A549 (cell line): ENCODE results near the gene TNFAIP8. TPM values are rescaled to one million over a fixed set of nuclear protein-coding genes. Genes with fewer than 3 reads are reported as not detected.

Source experiments
- ATAC-seq, 2 experiments: fragments of 200-7000 bp in 1 of 2; fragments of >200 bp in 1 of 2; cut with Nextera tagmentation in 1 of 2; cut with Tn5 transposase in 1 of 2; 3 replicates each; pipeline versions ENCODE4 v1.8.0 to v1.9.1; 2018 to 2020; ENCODE audit warnings: mild to moderate bottlenecking in 1 of 2, moderate library complexity in 1 of 2
- CTCF ChIA-PET: fragments of 300-600 bp; sonication (Branson Sonifier 250); formaldehyde crosslinking; extraction: SDS; loops from one replicate; lab custom pipeline; 2021; ENCODE audit warnings: antibody characterized with exemption, inconsistent platforms; lab: Yijun Ruan, JAX
- POLR2A ChIA-PET: fragments of 350-600 bp; formaldehyde crosslinking; extraction: SDS; loops from one replicate; lab custom pipeline; 2021; ENCODE audit warnings: antibody characterized with exemption, inconsistent platforms; lab: Yijun Ruan, JAX
- DNase-seq, 2 experiments: peaks; one replicate each; pipeline versions ENCODE4 v3.0.0 to v3.0.0-alpha.2; 2011 to 2016; ENCODE audit warnings: low read depth in 1 of 2, low spot score in 1 of 2
- FAIRE-seq: peaks from 2 replicates; lab custom pipeline; 2011; peaks lifted over from hg19 to GRCh38; lab: Jason Lieb, UNC
- H3K27ac ChIP-seq, 2 experiments: fragments of >200 bp; sonication (Bioruptor Twin); formaldehyde crosslinking; 3 replicates each; pipeline ENCODE4 v1.5.1; 2016 to 2017
- H3K4me1 ChIP-seq: fragments of >200 bp; sonication (Bioruptor Twin); formaldehyde crosslinking; 3 replicates; pipeline ENCODE4 v1.6.1; 2016
- H3K4me2 ChIP-seq: fragments of >200 bp; sonication (Bioruptor Twin); formaldehyde crosslinking; 3 replicates; pipeline ENCODE4 v1.6.1; 2016
- H3K4me3 ChIP-seq: fragments of >200 bp; sonication (Bioruptor Twin); formaldehyde crosslinking; 3 replicates; pipeline ENCODE4 v1.5.1; 2016
- H3K9me3 ChIP-seq: fragments of >200 bp; sonication (Bioruptor Twin); formaldehyde crosslinking; 3 replicates; pipeline ENCODE4 v1.6.1; 2016
- CEBPB ChIP-seq, 2 experiments: fragments of >200 bp in 1 of 2; sonication (Bioruptor Twin) in 1 of 2; formaldehyde crosslinking in 1 of 2; IDR thresholded peaks; 2 replicates each; pipeline ENCODE4 v1.6.1; 2012 to 2016
- EHMT2 ChIP-seq: fragments of 200-600 bp; sonication (generic); IDR thresholded peaks from 2 replicates; pipeline ENCODE4 v1.6.1; 2016; ENCODE audit warnings: antibody characterized with exemption, low read depth, mild to moderate bottlenecking, moderate library complexity
- HEYL ChIP-seq: fragments of 250-450 bp; sonication (Bioruptor Pico); IDR thresholded peaks from 2 replicates; pipeline ENCODE4 v1.8.0; 2021; ENCODE audit warnings: mild to moderate bottlenecking, moderate library complexity
- HOXB5 ChIP-seq: fragments of 250-450 bp; sonication (Bioruptor Pico); IDR thresholded peaks from 2 replicates; pipeline ENCODE4 v1.5.0; 2020; ENCODE audit warnings: mild to moderate bottlenecking, moderate library complexity
- JUN ChIP-seq, 2 experiments: fragments of >200 bp; sonication (Bioruptor Twin); formaldehyde crosslinking; IDR thresholded peaks; 2 replicates in 1 of 2; 3 replicates in 1 of 2; pipeline ENCODE4 v1.6.1; 2016 to 2017
- MAFK ChIP-seq: fragments of 450-650 bp; IDR thresholded peaks from 2 replicates; pipeline ENCODE4 v1.6.1; 2014; ENCODE audit not compliant: partially characterized antibody
- MYC ChIP-seq: IDR thresholded peaks from 2 replicates; pipeline ENCODE4 v1.6.1; 2012; ENCODE audit warnings: mild to moderate bottlenecking, inconsistent platforms, low read length, improper control_type of control experiment, borderline replicate concordance
- NR3C1 ChIP-seq: fragments of >200 bp; sonication (Bioruptor Twin); formaldehyde crosslinking; IDR thresholded peaks from 3 replicates; pipeline ENCODE4 v1.6.1; 2017
- POLR2A ChIP-seq: IDR thresholded peaks from 2 replicates; pipeline ENCODE4 v1.6.1; 2012; ENCODE audit warnings: mild to moderate bottlenecking, low read length
- RARB ChIP-seq: fragments of 250-450 bp; sonication (Bioruptor Pico); IDR thresholded peaks from 2 replicates; pipeline ENCODE4 v1.8.0; 2021; ENCODE audit warnings: mild to moderate bottlenecking, moderate library complexity
- RCOR1 ChIP-seq: fragments of 150-350 bp; IDR thresholded peaks from 2 replicates; pipeline ENCODE4 v1.6.1; 2014; ENCODE audit warnings: antibody characterized with exemption, low read length, low read depth
- TFCP2L1 ChIP-seq: fragments of 250-450 bp; sonication (Bioruptor Pico); IDR thresholded peaks from 2 replicates; pipeline ENCODE4 v1.5.0; 2021; ENCODE audit warnings: mild to moderate bottlenecking
- TP53 ChIP-seq: fragments of 250-450 bp; sonication (Bioruptor Pico); IDR thresholded peaks from 2 replicates; pipeline ENCODE4 v1.5.0; 2021; ENCODE audit warnings: mild to moderate bottlenecking, moderate library complexity
- ZNF302 ChIP-seq: fragments of 250-450 bp; sonication (Bioruptor Pico); IDR thresholded peaks from 2 replicates; pipeline ENCODE4 v1.9.0; 2021; ENCODE audit warnings: inconsistent platforms, mild to moderate bottlenecking, moderate library complexity
- ZSCAN20 ChIP-seq: fragments of 250-450 bp; sonication (Bioruptor Pico); IDR thresholded peaks from 2 replicates; pipeline ENCODE4 v1.8.0; 2022; ENCODE audit warnings: mild to moderate bottlenecking, moderate library complexity
- WGBS: methylation state at CpG from one replicate; pipeline ENCODE4 v1.1.6; 2017; ENCODE audit errors: missing lambda C conversion rate; 5-methylcytosine and 5-hydroxymethylcytosine counted together
- polyA plus RNA-seq, 4 experiments: library from polyadenylated mRNA; depleted of rRNA in 3 of 4; stranded (reverse); fragments of >200 nt; fragmentation: RNase III in 1 of 4; extraction: RNeasy Plus Mini Kit Qiagen cat#74134 plus additional on column Dnase treatment in 1 of 4; gene quantifications; 2 replicates in 3 of 4; 3 replicates in 1 of 4; pipeline ENCODE4 v1.2.3, GENCODE V29; 2011 to 2017
- TF ChIP-seq, protein P1 (sequence below): fragments of 250-450 bp; sonication (Bioruptor Pico); IDR thresholded peaks from 2 replicates; pipeline ENCODE4 v1.5.0; 2021; ENCODE audit warnings: mild to moderate bottlenecking, moderate library complexity, borderline replicate concordance
- TF ChIP-seq, protein P2 (sequence below): fragments of >200 bp; sonication (Bioruptor Twin); formaldehyde crosslinking; IDR thresholded peaks from 3 replicates; pipeline ENCODE4 v1.6.1; 2016
- TF ChIP-seq, protein P3 (sequence below): IDR thresholded peaks from 2 replicates; pipeline ENCODE4 v1.6.1; 2012; ENCODE audit warnings: low read depth, borderline replicate concordance
- TF ChIP-seq, protein P4 (sequence below): fragments of 150-350 bp; IDR thresholded peaks from 2 replicates; pipeline ENCODE4 v1.6.1; 2014; ENCODE audit warnings: low read depth, mild to moderate bottlenecking, low read length
- TF ChIP-seq, protein P5 (sequence below): fragments of 200-600 bp; sonication (generic); IDR thresholded peaks from 2 replicates; pipeline ENCODE4 v1.6.1; 2016; ENCODE audit warnings: antibody characterized with exemption, mild to moderate bottlenecking, moderate library complexity

The TNFAIP8 gene
- polyA plus RNA-seq, 2 of the 4 experiments (the other 2 are of a cell fraction) = 34.9 to 35.7 TPM

DNA sequence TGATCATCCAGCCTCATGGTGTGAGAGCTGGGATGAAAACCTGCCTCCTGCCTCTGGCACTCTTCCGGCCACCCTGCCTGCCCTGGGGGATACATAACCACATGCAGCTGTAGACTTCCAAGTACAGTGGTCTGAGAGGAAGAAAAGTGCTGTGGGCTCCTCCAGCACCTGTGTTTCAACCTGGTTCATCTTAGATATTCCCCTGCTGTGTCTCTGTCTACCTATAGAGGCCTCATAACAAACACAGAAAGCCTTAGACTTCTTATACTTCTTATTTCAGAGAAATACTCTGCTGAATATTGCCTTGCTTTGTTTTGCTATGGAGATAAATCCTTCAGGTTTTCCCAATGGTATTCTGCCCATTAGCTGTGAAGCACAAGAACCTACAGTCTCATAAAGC is 19.6 kb upstream of the TNFAIP8 start:
- H3K9me3 ChIP-seq = no peaks in the 10 kb centered on the region
- H3K4me3 ChIP-seq = no peak overlapping the region
- H3K4me1 ChIP-seq = peaks cover 35% of the 10 kb centered on the region
- no peak overlapping the region for H3K4me2 ChIP-seq
- no peak for DNase-seq
- TF ChIP-seq ZSCAN20 (CRISPR knock-in tag) = no peak
- no peak for TF ChIP-seq HOXB5 (CRISPR knock-in tag)
- no peak for TF ChIP-seq MAFK
- TF ChIP-seq HEYL (CRISPR knock-in tag) = no peak
- no peak for TF ChIP-seq JUN (IDR thresholded peaks at IDR 0.05)
- TF ChIP-seq, protein P1, sequence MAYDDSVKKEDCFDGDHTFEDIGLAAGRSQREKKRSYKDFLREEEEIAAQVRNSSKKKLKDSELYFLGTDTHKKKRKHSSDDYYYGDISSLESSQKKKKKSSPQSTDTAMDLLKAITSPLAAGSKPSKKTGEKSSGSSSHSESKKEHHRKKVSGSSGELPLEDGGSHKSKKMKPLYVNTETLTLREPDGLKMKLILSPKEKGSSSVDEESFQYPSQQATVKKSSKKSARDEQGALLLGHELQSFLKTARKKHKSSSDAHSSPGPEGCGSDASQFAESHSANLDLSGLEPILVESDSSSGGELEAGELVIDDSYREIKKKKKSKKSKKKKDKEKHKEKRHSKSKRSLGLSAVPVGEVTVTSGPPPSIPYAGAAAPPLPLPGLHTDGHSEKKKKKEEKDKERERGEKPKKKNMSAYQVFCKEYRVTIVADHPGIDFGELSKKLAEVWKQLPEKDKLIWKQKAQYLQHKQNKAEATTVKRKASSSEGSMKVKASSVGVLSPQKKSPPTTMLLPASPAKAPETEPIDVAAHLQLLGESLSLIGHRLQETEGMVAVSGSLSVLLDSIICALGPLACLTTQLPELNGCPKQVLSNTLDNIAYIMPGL = no peak
- TF ChIP-seq TFCP2L1 (CRISPR knock-in tag) = no peak
- no peak for TF ChIP-seq CEBPB (IDR thresholded peaks at IDR 0.05)
- TF ChIP-seq, protein P2, sequence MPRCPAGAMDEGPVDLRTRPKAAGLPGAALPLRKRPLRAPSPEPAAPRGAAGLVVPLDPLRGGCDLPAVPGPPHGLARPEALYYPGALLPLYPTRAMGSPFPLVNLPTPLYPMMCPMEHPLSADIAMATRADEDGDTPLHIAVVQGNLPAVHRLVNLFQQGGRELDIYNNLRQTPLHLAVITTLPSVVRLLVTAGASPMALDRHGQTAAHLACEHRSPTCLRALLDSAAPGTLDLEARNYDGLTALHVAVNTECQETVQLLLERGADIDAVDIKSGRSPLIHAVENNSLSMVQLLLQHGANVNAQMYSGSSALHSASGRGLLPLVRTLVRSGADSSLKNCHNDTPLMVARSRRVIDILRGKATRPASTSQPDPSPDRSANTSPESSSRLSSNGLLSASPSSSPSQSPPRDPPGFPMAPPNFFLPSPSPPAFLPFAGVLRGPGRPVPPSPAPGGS = no peak
- no peak for TF ChIP-seq EHMT2
- TF ChIP-seq POLR2A = no peak
- ChIA-PET POLR2A (interaction anchor here (0.9 kb wide), 1 partner anchor 265 kb away, joined by 3 read pairs; the partner anchor contains the start of gene DMXL1), CTCF (interaction anchor here (1.7 to 7.1 kb wide), 11 partner anchors 20 to 347 kb away, joined by 3 to 44 read pairs (median 11); partner anchors contain the start of genes DMXL1 and DTWD2)
- FAIRE-seq = no peak
- 86% methylated on average over 1 of the region's 1 CpG for WGBS
- ATAC-seq = no peak
- no peak overlapping the region for H3K27ac ChIP-seq

DNA sequence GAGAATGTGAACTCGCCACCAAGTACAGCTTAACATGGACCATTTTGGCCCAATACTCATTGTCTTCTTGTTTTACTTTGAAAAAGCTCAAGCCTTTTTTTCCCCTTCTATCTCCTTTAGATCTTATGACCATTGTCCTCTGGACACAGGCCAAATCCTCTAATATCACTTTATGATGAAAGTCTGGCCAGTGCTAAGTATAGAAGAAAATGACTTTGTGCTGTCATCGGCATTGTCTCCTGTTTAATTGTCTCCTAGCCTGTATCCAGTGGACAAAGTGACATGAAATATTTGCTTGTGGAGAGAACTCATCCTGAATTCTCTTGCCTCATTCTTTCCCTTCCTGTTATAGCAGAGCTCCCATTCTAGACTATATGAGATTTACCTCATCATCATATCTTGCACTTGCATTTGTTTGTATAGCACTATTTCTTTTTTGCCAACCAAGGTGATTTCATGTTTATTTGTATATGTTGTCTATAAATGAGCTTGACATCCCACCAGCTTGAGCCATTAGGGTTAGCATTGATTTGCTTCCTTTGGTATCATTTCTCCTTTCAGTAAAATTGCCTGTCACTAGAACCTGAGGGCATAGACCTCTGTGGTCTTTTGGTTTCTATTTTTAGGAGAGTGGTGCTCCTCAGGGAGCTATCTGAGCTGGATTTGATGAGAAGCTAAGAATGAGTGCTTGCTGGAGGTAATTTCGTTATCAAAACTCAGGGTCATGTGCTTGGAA is 18.8 kb upstream of the TNFAIP8 start:
- Histone ChIP-seq H3K27ac (no peak overlapping the region), H3K9me3 (no peaks in the 10 kb centered on the region)
- FAIRE-seq (no peak), DNase-seq (no peak)
- POLR2A ChIA-PET = interaction anchor here (0.9 kb wide), 1 partner anchor 266 kb away, joined by 3 read pairs; the partner anchor contains the start of gene DMXL1
- 87% methylated on average over 3 of the region's 3 CpGs for WGBS
- CTCF ChIA-PET = interaction anchor here (1.2 to 7.1 kb wide), 8 partner anchors 20 to 348 kb away, joined by 3 to 44 read pairs (median 11); partner anchors contain the start of genes DMXL1 and DTWD2
- TF ChIP-seq NR3C1 = no peak
- no peak for TF ChIP-seq HEYL (CRISPR knock-in tag)
- TF ChIP-seq, protein P3, sequence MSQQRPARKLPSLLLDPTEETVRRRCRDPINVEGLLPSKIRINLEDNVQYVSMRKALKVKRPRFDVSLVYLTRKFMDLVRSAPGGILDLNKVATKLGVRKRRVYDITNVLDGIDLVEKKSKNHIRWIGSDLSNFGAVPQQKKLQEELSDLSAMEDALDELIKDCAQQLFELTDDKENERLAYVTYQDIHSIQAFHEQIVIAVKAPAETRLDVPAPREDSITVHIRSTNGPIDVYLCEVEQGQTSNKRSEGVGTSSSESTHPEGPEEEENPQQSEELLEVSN = no peak
- TF ChIP-seq RCOR1 = no peak
- no peak for TF ChIP-seq RARB (CRISPR knock-in tag)
- TF ChIP-seq TP53 = no peak
- TF ChIP-seq CEBPB (IDR thresholded peaks at IDR 0.05) = no peak
- TF ChIP-seq, protein P4, sequence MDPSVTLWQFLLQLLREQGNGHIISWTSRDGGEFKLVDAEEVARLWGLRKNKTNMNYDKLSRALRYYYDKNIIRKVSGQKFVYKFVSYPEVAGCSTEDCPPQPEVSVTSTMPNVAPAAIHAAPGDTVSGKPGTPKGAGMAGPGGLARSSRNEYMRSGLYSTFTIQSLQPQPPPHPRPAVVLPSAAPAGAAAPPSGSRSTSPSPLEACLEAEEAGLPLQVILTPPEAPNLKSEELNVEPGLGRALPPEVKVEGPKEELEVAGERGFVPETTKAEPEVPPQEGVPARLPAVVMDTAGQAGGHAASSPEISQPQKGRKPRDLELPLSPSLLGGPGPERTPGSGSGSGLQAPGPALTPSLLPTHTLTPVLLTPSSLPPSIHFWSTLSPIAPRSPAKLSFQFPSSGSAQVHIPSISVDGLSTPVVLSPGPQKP = no peak
- no peak for TF ChIP-seq MYC
- no peak for TF ChIP-seq ZNF302 (CRISPR knock-in tag)
- TF ChIP-seq, protein P5, sequence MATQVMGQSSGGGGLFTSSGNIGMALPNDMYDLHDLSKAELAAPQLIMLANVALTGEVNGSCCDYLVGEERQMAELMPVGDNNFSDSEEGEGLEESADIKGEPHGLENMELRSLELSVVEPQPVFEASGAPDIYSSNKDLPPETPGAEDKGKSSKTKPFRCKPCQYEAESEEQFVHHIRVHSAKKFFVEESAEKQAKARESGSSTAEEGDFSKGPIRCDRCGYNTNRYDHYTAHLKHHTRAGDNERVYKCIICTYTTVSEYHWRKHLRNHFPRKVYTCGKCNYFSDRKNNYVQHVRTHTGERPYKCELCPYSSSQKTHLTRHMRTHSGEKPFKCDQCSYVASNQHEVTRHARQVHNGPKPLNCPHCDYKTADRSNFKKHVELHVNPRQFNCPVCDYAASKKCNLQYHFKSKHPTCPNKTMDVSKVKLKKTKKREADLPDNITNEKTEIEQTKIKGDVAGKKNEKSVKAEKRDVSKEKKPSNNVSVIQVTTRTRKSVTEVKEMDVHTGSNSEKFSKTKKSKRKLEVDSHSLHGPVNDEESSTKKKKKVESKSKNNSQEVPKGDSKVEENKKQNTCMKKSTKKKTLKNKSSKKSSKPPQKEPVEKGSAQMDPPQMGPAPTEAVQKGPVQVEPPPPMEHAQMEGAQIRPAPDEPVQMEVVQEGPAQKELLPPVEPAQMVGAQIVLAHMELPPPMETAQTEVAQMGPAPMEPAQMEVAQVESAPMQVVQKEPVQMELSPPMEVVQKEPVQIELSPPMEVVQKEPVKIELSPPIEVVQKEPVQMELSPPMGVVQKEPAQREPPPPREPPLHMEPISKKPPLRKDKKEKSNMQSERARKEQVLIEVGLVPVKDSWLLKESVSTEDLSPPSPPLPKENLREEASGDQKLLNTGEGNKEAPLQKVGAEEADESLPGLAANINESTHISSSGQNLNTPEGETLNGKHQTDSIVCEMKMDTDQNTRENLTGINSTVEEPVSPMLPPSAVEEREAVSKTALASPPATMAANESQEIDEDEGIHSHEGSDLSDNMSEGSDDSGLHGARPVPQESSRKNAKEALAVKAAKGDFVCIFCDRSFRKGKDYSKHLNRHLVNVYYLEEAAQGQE = no peak
- TF ChIP-seq, all 56 proteins: peak for 0
- Histone ChIP-seq H3K4me2 (0 out of 3 replicates have a peak overlapping the region, but pooled peaks have one; percentile 18), H3K4me3 (no peak overlapping the region), H3K4me1 (peaks cover 30% of the 10 kb centered on the region)
- no peak for ATAC-seq
